ENCODE results near the gene MAD1L1. TPM values are rescaled to one million over a fixed set of nuclear protein-coding genes. Genes with fewer than 3 reads are reported as not detected.

Gene MAD1L1
- total and polyA plus RNA-seq, 2 of the 13 experiments (the other 11 are each of a cell fraction or from before 2014, with no cell fraction given): 17.4 to 64.7 TPM

GRCh38 chr7:2029936-2030335 lies 202.8 kb downstream of the MAD1L1 start:
- Histone ChIP-seq H3K4me3 (replicated peaks in 1 of 3; ENCODE audit: insufficient read depth in 1 of 3, low read depth in 2 of 3, low read length in 3 of 3) (no peak overlapping the region), H2AFZ (ENCODE audit: low read length) (no peak overlapping the region), H3K4me2 (ENCODE audit: low read depth, low read length) (no peak overlapping the region), H3K9me3 (ENCODE audit: low read length) (peaks cover 32% of the 10 kb centered on the region), H3K27ac (ENCODE audit: extremely low read length, insufficient read depth, low read length) (no peak overlapping the region), H3K9ac (ENCODE audit: insufficient read depth, low read depth, low read length) (no peak overlapping the region), H4K20me1 (ENCODE audit: insufficient read depth, low read length) (no peaks in the 10 kb centered on the region), H3K36me3 (replicated peaks in 1 of 2; ENCODE audit: control insufficient read depth in 1 of 2, insufficient read depth in 2 of 2, low read length in 2 of 2) (no peaks in the 10 kb centered on the region), H3K27me3 (ENCODE audit: control insufficient read depth in 1 of 2, insufficient read depth in 2 of 2, low read length in 2 of 2) (no peaks in the 10 kb centered on the region), H3K79me2 (ENCODE audit: insufficient read depth, low read length) (peaks cover 13% of the 10 kb centered on the region), H3K4me1 (ENCODE audit: insufficient read depth, low read length) (peaks cover 31% of the 10 kb centered on the region)
- CTCF ChIA-PET (ENCODE audit: low intra/inter-chr PET ratio, low total read pairs): no interaction called here
- no peak for ATAC-seq
- intact Hi-C loops (cut with micrococcal nuclease; ENCODE audit: unreplicated experiment) (no loop called here), in situ Hi-C loops (cut with HindIII; ENCODE audit: extremely low pct_ligation_motif_present, low pct_unique_long_range_greater_than_20kb) (no loop called here)
- no peak for FAIRE-seq
- 98% methylated on average over 11 of the region's 15 CpGs for whole genome bisulfite sequencing (ENCODE audit: low lambda C conversion rate)
- no TSS peak for BruUV-seq (replicated peaks)
- no peak for TF ChIP-seq PREB (CRISPR knock-in tag; IDR thresholded peaks at IDR 0.05)
- no peak for TF ChIP-seq ZNF780A (CRISPR knock-in tag; IDR thresholded peaks at IDR 0.05)
- TF ChIP-seq MXD1 (CRISPR knock-in tag; IDR thresholded peaks at IDR 0.05): no peak
- no peak for TF ChIP-seq MTA3 (CRISPR knock-in tag; IDR thresholded peaks at IDR 0.05)
- TF ChIP-seq TFE3 (CRISPR knock-in tag; IDR thresholded peaks at IDR 0.05): no peak
- TF ChIP-seq ZNF225 (CRISPR knock-in tag; IDR thresholded peaks at IDR 0.05): no peak
- TF ChIP-seq MAZ (IDR thresholded peaks at IDR 0.05; ENCODE audit: borderline replicate concordance, low read depth, low read length): no peak
- no peak for TF ChIP-seq MAZ (CRISPR knock-in tag; IDR thresholded peaks at IDR 0.05; ENCODE audit: low read depth)
- TF ChIP-seq UBTF (CRISPR knock-in tag; IDR thresholded peaks at IDR 0.05): no peak
- no peak for TF ChIP-seq SYNCRIP (IDR thresholded peaks at IDR 0.05; ENCODE audit: insufficient read depth, low read depth, low read length)
- DNase-seq (ENCODE audit: low spot score): no peak
- POLR2A ChIA-PET: no interaction called here

Measured in HepG2 (cell line).